ENCODE measurements around the gene CT47C1.
"Not testable (repeated sequence)": the region's sequence is repeated elsewhere in the genome, so short reads cannot be mapped to it uniquely, and the experiment has no call there.

CT47C1 gene

GRCh38 chrX:119072744-119073143, at the start of gene CT47C1:
TSS of gene CT47C1 (plus strand) at chrX:119072993. CDS start at chrX:119073226, 233 bp downstream.
- H3K27ac ChIP-seq = no peak within 1 kb of the TSS
- no peak for TF ChIP-seq ZFX (IDR thresholded peaks at IDR 0.05)
- TF ChIP-seq CTCF (conservative IDR thresholded peaks at IDR 0.05) = no peak

- no peak overlapping the region for H3K27ac ChIP-seq
- TF ChIP-seq ZFX (IDR thresholded peaks at IDR 0.05) = no peak
Observed at GRCh38 chrX:119025900-119026299, 46.9 kb upstream of the CT47C1 start.

GRCh38 chrX:119026344-119026743, 46.4 kb upstream of the CT47C1 start:
- not testable (repeated sequence) for H3K27ac ChIP-seq

- not testable (repeated sequence) for H3K27ac ChIP-seq
Observed at GRCh38 chrX:119027960-119028732, 44.6 kb upstream of the CT47C1 start.

GRCh38 chrX:119028733-119029330, 44.0 kb upstream of the CT47C1 start:
- H3K27ac ChIP-seq = no peak overlapping the region
- TF ChIP-seq ZFX (IDR thresholded peaks at IDR 0.05) = no peak
- TF ChIP-seq CTCF (conservative IDR thresholded peaks at IDR 0.05) = no peak

GRCh38 chrX:119029656-119030055, 43.1 kb upstream of the CT47C1 start:
- not testable (repeated sequence) for H3K27ac ChIP-seq

- no peak for TF ChIP-seq ZFX (IDR thresholded peaks at IDR 0.05)
- TF ChIP-seq CTCF (conservative IDR thresholded peaks at IDR 0.05) = no peak
- no peak overlapping the region for H3K27ac ChIP-seq
Observed at GRCh38 chrX:119030990-119031389, 41.8 kb upstream of the CT47C1 start.

- TF ChIP-seq CTCF (conservative IDR thresholded peaks at IDR 0.05) (no peak), ZFX (IDR thresholded peaks at IDR 0.05) (no peak)
- no peak overlapping the region for H3K27ac ChIP-seq
Observed at GRCh38 chrX:119036107-119037029, 36.4 kb upstream of the CT47C1 start.

GRCh38 chrX:119040432-119040831, 32.4 kb upstream of the CT47C1 start:
- no peak overlapping the region for H3K27ac ChIP-seq
- no peak for TF ChIP-seq ZFX (IDR thresholded peaks at IDR 0.05)
- TF ChIP-seq CTCF (conservative IDR thresholded peaks at IDR 0.05) = no peak
